Measurements from ENCODE around the gene RERGL. TPM values are rescaled to one million over a fixed set of nuclear protein-coding genes. Genes with fewer than 3 reads are reported as not detected.
"Not testable (repeated sequence)": the region's sequence is repeated elsewhere in the genome, so short reads cannot be mapped to it uniquely, and the experiment has no call there.

Gene RERGL
- polyA plus RNA-seq, 3 donors: 6.8 to 11.5 (median 11.0) TPM

DNA sequence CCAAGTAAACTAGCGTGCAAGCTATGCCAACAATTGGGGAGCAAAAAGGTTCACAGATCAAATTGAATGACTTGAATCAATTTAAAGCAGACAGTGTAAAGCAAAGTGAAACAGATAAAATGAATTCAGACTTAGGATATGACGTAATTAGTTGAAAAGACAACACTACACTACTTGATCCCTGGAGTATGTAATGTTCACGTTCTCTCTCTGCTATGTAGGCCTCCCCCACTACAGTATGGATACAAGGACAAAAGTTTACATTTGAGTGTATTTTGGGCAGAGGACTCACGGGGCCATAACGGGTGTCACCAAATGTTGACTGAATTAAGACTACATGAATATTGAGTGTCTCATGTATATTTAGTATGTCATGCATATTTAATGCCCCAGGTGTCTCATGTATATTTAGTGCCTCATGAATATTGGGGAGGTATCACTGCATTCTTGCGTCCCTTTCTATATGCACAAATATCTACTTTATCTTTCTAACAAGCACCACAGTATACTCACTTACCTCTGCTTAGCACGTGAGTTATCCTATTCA is 44.5 kb downstream of the RERGL start:
- DNase-seq: no peak

DNA sequence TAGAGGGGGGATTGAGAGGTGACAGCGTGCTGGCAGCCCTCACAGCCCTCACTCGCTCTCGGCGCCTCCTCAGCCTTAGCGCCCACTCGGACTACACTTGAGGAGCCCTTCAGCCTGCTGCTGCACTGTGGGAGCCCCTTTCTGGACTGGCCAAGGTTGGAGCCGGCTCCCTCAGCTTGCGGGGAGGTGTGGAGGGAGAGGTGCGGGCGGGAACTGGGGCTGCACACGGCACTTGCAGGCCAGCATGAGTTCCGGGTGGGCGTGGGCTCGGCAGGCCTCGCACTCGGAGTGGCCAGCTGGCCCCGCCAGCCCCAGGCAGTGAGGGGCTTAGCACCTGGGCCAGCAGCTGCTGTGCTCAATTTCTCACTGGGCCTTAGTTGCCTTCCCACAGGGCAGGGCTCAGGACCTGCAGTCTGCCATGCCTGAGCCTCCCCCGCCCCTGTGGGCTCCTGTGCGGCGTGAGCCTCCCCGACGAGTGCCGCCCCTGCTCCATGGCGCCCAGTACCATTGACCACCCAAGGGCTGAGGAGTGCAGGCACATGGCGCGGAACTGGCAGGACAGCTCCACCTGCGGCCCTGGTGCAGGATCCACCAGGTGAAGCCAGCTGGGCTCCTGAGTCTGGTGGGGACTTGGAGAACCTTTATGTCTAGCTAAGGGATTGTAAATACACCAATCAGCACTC is 49.8 kb downstream of the RERGL start:
- DNase-seq: not testable (repeated sequence)

Other genes starting within 250 kb of the RERGL start
- gene PIK3C2G, start 171.3 kb upstream of the RERGL start, polyA plus RNA-seq (ENCODE audit: insufficient read length in 3 of 3): 1 to 10 TPM; 3.6 to 5.2 (median 4.3) TPM

Measured in renal pelvis (tissue), 4 donors.